ENCODE measurements around the gene PM20D2. TPM values are rescaled to one million over a fixed set of nuclear protein-coding genes. Genes with fewer than 3 reads are reported as not detected.

The PM20D2 gene
- total and polyA plus RNA-seq, 12 donors: 3.2 to 14.3 (median 7.7) TPM

GRCh38 chr6:89139509-89140346, 6.1 kb upstream of the PM20D2 start:
- no peak overlapping the region for H3K4me3 ChIP-seq
- ATAC-seq: no peak

DNA sequence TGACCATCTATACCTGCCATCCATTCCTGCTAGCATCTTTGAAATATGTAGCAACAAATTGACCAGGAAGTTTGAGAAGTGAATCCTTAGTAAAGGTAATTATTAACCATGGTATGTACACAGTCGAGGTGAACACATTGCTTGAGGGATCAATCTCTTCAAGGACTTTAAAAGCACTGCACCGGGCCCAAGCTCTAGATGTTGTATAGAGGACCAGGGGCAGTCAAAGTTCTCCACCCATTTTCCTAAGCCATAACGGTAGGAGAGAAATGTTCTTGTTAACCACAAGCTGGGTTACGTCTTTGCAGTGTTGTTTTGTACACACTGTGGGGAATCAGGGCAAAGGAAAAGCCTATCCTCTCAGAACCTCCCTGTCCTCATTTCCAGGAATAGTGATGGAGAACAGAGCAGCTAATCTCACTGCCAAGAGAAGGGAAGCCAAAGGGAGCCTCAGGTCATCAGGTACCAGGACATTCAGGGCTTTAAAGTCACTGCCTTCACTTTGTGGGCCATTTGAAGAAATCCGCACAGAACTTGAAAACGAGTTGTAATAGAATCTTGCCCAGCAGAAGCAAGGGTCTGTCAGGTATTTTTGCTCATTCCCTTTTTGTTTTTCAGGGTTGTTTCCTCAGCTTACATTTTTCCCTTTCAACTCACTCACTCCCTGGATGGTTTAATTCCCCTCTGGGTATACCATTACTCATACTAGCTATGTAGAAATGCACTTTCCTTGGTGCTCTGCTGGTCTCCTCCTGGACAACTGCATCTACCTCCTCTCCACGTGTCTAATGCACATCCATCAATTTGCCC, 5.3 kb upstream of the PM20D2 start:
- Histone ChIP-seq H3K9me3 (no peaks in the 10 kb centered on the region), H3K36me3 (no peaks in the 10 kb centered on the region), H3K4me3 (no peak overlapping the region), H3K27me3 (no peaks in the 10 kb centered on the region), H3K4me1 (peaks cover 0 to 21% (median 7%) of the 10 kb centered on the region in 9 donors), H3K27ac (no peak overlapping the region)
- intact Hi-C loops (cut with DNase I): no loop called here
- TF ChIP-seq, protein P1, sequence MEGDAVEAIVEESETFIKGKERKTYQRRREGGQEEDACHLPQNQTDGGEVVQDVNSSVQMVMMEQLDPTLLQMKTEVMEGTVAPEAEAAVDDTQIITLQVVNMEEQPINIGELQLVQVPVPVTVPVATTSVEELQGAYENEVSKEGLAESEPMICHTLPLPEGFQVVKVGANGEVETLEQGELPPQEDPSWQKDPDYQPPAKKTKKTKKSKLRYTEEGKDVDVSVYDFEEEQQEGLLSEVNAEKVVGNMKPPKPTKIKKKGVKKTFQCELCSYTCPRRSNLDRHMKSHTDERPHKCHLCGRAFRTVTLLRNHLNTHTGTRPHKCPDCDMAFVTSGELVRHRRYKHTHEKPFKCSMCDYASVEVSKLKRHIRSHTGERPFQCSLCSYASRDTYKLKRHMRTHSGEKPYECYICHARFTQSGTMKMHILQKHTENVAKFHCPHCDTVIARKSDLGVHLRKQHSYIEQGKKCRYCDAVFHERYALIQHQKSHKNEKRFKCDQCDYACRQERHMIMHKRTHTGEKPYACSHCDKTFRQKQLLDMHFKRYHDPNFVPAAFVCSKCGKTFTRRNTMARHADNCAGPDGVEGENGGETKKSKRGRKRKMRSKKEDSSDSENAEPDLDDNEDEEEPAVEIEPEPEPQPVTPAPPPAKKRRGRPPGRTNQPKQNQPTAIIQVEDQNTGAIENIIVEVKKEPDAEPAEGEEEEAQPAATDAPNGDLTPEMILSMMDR (IDR thresholded peaks at IDR 0.05): no peak
- 72 to 73% methylated on average over 7 of the region's 7 CpGs for WGBS, 2 donors
- ATAC-seq (peak in 7 of 8 donors; percentile 42 to 97 (median 84)), DNase-seq (no peak)

More at GRCh38 chr6:89139509-89140346, 6.1 kb upstream of the PM20D2 start:
- Histone ChIP-seq H3K9me3 (no peaks in the 10 kb centered on the region), H3K27ac (no peak overlapping the region), H3K4me1 (peaks cover 0 to 14% (median 0%) of the 10 kb centered on the region in 9 donors), H3K36me3 (no peaks in the 10 kb centered on the region), H3K27me3 (no peaks in the 10 kb centered on the region)
- WGBS, 2 donors: 85 to 86% methylated on average over 5 of the region's 5 CpGs
- DNase-seq: no peak
- intact Hi-C loops (cut with DNase I): loop anchor here in 1 of 10 donors (10.0 kb wide), 1 partner anchor 155 kb away; no protein-coding TSS in a partner anchor
- TF ChIP-seq, protein P1 (IDR thresholded peaks at IDR 0.05): no peak

DNA sequence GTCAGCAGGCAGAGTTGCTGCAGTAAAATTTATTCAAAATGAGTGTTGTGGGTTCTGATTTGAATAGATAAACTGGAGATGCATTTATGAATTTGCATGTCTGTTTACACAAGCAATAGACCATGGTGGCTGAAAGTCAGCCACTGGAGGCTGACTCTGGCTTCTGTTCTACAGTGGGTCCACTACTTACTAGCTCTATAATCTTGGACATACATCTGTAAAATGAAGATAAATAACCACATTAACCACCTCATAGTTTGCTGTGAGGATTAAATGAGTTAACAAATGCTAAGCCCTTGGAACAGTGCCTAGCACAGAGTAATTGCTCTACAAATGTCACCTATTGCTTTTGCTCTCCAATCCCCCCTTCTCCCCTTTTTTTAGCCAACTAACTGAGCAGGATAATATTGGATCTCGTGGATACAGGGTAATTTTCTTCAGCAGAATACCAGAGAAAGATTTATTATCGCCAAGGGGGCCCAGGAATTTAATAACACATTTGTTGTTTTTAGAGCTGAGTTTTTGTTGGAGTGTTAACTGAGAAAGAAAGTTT, 1.4 kb upstream of the PM20D2 start:
- TF ChIP-seq, protein P1 (IDR thresholded peaks at IDR 0.05): no peak
- no peak for DNase-seq
- peaks cover 0 to 5% (median 0%) of the 10 kb centered on the region in 9 donors for H3K36me3 ChIP-seq
- H3K4me3 ChIP-seq: no peak overlapping the region
- H3K4me1 ChIP-seq: peaks cover 0 to 26% (median 16%) of the 10 kb centered on the region in 9 donors
- ATAC-seq: no peak
- 87 to 92% methylated on average over 2 of the region's 2 CpGs for WGBS, 2 donors
- no peaks in the 10 kb centered on the region for H3K27me3 ChIP-seq
- intact Hi-C loops (cut with DNase I): no loop called here
- no peak overlapping the region for H3K27ac ChIP-seq
- no peaks in the 10 kb centered on the region for H3K9me3 ChIP-seq
